ENCODE measurements around the gene RAB7B. TPM values are rescaled to one million over a fixed set of nuclear protein-coding genes. Genes with fewer than 3 reads are reported as not detected.
A peak's percentile ranks its signal among the peaks of the same experiment; 100 is the strongest.

Gene RAB7B
- total RNA-seq, 2 donors from 2014 or later: not detected

DNA sequence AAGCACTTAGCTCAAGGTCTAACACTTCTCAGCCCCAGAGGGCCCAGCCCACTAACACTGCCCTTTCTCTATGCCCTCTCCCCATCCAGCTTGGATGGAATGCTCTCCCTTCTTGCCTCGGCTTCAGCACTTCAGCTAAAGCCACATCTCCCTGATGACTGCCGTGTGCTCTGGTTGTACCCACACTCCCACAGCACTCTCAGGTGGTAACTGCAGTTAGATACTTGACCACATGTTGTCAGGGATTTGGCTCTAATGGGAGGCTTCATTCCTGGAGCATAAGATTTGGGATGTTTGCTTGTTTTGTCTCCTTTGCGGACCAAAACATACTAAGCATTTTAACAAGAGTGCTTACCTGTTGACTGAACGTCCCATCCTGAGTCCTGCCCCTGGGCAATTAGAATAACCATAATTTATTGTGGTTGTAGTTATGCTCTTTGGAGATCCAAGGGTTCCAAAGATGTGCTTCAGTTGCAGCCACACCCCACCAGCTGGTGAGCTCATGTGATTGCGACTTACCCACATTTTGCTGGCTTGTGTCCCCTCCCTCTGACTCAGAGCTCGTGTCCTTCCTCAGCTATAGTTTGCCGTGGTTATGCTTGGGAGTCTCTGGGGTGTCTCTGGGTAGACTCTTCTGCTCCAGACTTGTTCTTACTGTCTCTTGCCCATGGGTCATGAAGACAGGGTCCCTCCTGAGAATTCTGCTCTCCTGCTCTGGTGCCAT, 52.2 kb downstream of the RAB7B start:
- no peaks in the 10 kb centered on the region for H3K36me3 Mint-ChIP-seq
- no peak for DNase-seq (ENCODE audit: low spot score)
- peaks cover 8 to 15% of the 10 kb centered on the region in 2 donors for H3K27me3 Mint-ChIP-seq
- no peak for ATAC-seq
- H3K27ac Mint-ChIP-seq: no peak overlapping the region
- no peak overlapping the region for H3K4me3 Mint-ChIP-seq
- H3K9me3 Mint-ChIP-seq: no peaks in the 10 kb centered on the region
- no peaks in the 10 kb centered on the region for H3K4me1 Mint-ChIP-seq (ENCODE audit: low read depth in 2 of 2)

DNA sequence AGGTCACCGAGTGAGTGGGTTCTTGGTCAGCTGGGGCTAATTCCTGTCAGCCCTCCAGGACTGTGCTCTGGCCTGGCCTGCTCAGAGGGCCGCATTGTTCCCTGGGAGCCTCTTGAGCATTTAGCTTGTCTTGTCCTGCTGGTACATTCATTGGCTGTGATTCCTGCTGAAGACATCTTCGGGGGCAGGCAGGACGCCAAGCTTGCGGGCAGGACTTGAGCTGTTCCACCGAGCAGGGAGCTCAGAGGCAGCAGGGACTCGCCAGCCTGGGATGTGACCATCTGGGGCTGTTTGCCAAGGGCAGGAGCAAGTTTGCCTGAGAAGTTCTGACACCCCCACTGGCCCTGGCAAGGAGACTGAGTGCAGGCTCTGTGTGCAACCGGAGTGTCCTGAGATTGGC, 52.9 kb downstream of the RAB7B start:
- H3K27me3 Mint-ChIP-seq: peaks cover 5 to 15% of the 10 kb centered on the region in 2 donors
- no peaks in the 10 kb centered on the region for H3K9me3 Mint-ChIP-seq
- H3K36me3 Mint-ChIP-seq: no peaks in the 10 kb centered on the region
- H3K4me3 Mint-ChIP-seq: no peak overlapping the region
- no peak for DNase-seq (ENCODE audit: low spot score)
- ATAC-seq: no peak
- no peaks in the 10 kb centered on the region for H3K4me1 Mint-ChIP-seq (ENCODE audit: low read depth in 2 of 2)
- H3K27ac Mint-ChIP-seq: no peak overlapping the region

DNA sequence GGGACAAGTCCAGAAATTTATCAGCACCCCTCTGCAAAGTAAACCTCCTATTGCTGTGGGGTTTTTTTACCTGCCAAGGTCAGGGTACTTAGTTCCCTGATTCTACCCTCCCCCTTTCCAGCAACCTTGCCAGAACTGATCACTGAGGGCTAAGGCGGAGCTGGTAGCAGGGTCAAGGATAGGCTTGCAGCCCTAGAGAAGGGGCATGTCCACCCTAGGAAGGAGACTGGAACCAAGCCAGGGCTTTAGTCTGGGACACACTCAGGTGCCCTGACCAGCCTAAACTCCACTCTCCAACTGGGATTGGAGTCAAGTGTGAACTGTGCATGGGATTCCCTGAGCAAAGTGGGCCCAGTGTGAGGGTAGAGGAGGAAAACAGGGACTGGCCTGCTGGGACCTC, 53.4 kb downstream of the RAB7B start:
- Mint-ChIP-seq H3K27me3 (peaks cover 4 to 12% of the 10 kb centered on the region in 2 donors), H3K27ac (no peak overlapping the region), H3K9me3 (no peaks in the 10 kb centered on the region), H3K4me3 (no peak overlapping the region), H3K4me1 (ENCODE audit: low read depth in 2 of 2) (no peaks in the 10 kb centered on the region), H3K36me3 (no peaks in the 10 kb centered on the region)
- no peak for DNase-seq (ENCODE audit: low spot score)
- ATAC-seq: no peak

DNA sequence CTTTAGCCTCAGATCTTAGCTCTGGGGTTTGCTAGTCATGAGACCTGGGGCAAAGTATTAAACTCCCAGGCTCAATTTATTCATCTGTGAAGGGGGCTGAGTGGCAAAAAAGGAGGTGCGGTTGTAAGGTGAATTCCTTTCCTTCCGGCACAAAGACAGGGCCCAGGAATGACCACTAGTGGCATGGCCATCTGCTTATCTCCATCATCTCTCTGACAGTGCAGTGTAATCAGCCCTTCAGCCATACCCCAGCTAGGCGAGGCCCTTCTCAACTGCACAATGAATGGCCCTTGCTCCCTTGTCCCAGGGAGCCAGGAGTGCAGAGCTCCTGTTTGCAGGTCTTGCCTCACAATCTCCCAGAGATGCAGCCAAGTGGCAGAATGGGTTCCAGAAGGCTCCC, 54.3 kb downstream of the RAB7B start:
- Mint-ChIP-seq H3K27me3 (peaks cover 2 to 14% of the 10 kb centered on the region in 2 donors), H3K27ac (no peak overlapping the region), H3K4me1 (ENCODE audit: low read depth in 2 of 2) (no peaks in the 10 kb centered on the region), H3K36me3 (no peaks in the 10 kb centered on the region), H3K9me3 (no peaks in the 10 kb centered on the region), H3K4me3 (no peak overlapping the region)
- DNase-seq (ENCODE audit: low spot score) (no peak), ATAC-seq (no peak)

DNA sequence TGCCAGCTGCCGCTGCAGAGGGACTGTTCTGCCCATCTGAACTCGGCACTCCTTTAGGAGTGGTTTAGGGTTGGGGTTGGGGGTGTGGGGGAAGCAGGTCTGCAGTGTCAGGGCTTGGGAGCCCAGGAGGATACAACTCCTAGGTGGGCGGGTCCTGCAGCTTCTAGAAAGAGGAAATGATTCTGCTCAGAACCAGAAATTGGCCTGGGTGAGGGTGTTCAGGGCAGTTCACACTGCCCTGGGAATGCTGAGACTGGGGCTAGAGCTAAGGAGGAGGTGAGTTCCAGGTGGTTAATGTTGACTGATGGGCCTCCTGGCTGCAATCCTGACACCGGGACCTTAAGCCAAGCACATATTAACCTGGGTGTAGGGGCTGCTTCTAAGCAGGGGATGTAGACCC, 55.2 kb downstream of the RAB7B start:
- DNase-seq (ENCODE audit: low spot score): no peak
- H3K9me3 Mint-ChIP-seq: no peaks in the 10 kb centered on the region
- H3K27ac Mint-ChIP-seq: no peak overlapping the region
- H3K36me3 Mint-ChIP-seq: no peaks in the 10 kb centered on the region
- no peak overlapping the region for H3K4me3 Mint-ChIP-seq
- H3K27me3 Mint-ChIP-seq: peaks cover 4 to 18% of the 10 kb centered on the region in 2 donors
- H3K4me1 Mint-ChIP-seq (ENCODE audit: low read depth in 2 of 2): no peaks in the 10 kb centered on the region
- ATAC-seq: no peak

DNA sequence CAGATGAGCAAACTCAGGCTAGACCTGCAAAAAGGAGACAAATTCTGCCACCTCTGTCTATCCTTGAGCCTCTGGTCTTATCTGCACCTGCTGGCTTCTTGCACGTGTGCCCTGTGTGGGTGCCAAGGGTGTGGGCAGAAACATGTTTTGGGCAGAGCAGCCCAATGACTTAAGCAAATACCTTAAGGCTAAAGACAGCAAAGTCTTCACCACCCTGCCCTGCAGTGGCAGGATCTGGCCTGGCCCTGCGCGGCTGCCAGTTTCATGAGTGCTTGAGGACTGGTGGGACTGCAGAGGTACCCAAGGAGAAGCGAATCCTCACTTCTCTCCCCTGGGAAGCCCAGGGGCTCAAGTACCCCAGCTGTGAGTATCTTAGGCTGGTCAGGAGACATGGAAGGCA, 56.2 kb downstream of the RAB7B start:
- Mint-ChIP-seq H3K27ac (no peak overlapping the region), H3K36me3 (no peaks in the 10 kb centered on the region), H3K27me3 (peaks cover 11 to 18% of the 10 kb centered on the region in 2 donors), H3K4me1 (ENCODE audit: low read depth in 2 of 2) (no peaks in the 10 kb centered on the region), H3K4me3 (no peak overlapping the region), H3K9me3 (no peaks in the 10 kb centered on the region)
- ATAC-seq: peak in 1 of 2 donors; percentile 7
- DNase-seq (ENCODE audit: low spot score): no peak

DNA sequence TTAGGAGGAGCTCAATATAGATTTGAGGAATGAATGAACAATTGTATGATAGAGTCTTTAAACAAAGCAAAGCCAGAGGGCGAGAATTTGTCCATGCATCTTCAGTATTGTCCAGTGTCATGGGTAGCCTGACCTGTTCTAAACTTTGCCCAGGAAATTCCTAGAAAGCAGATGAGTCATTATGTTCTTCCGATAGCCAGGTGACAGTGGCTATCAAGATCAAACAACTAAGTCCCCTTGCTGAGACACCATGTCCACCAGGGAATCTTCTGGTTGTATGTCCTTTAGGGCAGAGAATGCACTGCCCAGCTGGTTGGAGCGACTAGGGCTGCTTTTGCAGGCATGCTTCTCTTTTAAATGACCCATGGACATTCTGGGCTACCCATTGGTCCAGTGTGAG, 58.1 kb downstream of the RAB7B start:
- peaks cover 15 to 18% of the 10 kb centered on the region in 2 donors for H3K27me3 Mint-ChIP-seq
- no peak for ATAC-seq
- H3K4me1 Mint-ChIP-seq (ENCODE audit: low read depth in 2 of 2): no peaks in the 10 kb centered on the region
- no peak overlapping the region for H3K27ac Mint-ChIP-seq
- H3K9me3 Mint-ChIP-seq: no peaks in the 10 kb centered on the region
- H3K4me3 Mint-ChIP-seq: no peak overlapping the region
- H3K36me3 Mint-ChIP-seq: no peaks in the 10 kb centered on the region
- no peak for DNase-seq (ENCODE audit: low spot score)

DNA sequence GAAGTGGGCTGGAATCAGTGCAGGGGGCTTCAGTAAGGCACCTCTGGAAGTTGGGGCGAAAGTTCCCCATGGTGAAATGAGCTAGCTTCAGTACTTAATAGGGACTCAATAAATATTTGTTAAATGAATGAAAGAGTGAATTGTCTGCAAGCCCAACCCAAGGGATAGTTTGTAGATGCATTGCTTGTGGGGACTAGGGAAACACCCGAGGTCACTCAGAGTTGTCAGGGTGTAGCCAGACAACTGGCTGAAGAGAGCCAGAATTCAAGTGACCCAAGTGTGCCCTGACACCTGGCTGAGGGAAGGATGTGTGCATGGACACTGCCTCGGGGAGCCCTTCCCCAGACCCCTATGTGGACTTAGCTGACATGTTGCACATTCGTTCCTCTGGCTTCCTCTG, 58.7 kb downstream of the RAB7B start:
- H3K27ac Mint-ChIP-seq: no peak overlapping the region
- H3K4me1 Mint-ChIP-seq (ENCODE audit: low read depth in 2 of 2): no peaks in the 10 kb centered on the region
- no peaks in the 10 kb centered on the region for H3K36me3 Mint-ChIP-seq
- H3K4me3 Mint-ChIP-seq: no peak overlapping the region
- DNase-seq (ENCODE audit: low spot score) (no peak), ATAC-seq (no peak)
- no peaks in the 10 kb centered on the region for H3K9me3 Mint-ChIP-seq
- H3K27me3 Mint-ChIP-seq: peaks cover 18 to 21% of the 10 kb centered on the region in 2 donors

DNA sequence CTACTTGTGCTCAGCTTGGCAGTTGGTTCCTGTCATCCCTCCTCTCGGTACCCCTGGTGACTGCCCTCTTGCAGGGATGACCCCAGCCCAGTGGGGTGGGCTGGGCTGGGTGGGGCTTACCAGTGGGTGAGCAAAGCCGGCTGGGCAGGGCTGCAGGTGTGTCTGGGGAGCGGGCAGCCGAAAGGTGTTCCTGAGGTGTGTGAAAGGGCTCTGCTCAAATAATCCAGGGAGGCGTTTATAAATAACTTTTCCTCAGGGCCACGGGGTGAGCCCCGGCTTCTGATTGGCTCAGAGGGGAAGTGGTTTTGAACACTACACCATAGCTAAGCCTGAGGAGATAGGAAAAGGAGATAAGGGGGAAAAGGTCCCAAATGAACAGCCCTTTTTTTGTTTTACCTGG, 60.0 kb downstream of the RAB7B start, which contains the start of gene SLC26A9:
TSS of gene SLC26A9 (minus strand) at position 212 of the 400 bp plus-strand sequence. CDS start 7,636 bp downstream, outside the sequence.
- H3K9me3 Mint-ChIP-seq: no peaks in the 10 kb centered on the region
- H3K36me3 Mint-ChIP-seq: no peaks in the 10 kb centered on the region
- H3K4me1 Mint-ChIP-seq (ENCODE audit: low read depth in 2 of 2): no peaks in the 10 kb centered on the region
- DNase-seq (ENCODE audit: low spot score) (no peak), ATAC-seq (peak in 1 of 2 donors; percentile 34)
- peaks cover 26 to 27% of the 10 kb centered on the region in 2 donors for H3K27me3 Mint-ChIP-seq
- H3K27ac Mint-ChIP-seq: no peak within 1 kb of the TSS
- no peak within 1 kb of the TSS for H3K4me3 Mint-ChIP-seq

DNA sequence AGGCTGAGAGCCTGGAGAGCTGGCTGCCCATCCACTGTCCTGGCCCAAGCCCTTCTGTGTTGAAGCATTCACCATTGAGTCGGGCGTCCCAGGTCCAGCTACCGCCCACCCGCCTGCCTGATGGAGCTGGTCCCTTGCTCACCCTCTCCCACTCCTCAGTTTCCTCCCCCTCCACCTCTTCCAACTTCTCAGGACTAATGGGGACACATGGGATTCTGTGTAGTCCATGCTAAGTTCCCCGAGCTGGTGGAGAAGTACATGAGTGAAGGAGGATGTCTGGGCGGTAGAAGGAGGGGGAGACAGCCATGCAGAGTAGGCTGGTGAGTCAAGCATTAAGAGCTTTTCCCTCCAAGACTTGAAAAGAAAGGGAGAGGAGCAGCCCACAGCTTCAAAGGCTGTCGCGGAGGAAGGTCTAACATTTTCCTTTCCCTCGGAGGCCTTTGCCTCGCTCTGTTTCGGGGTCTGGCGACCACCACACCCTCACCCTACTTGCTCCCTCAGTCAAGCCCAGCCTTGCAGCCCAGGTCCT, 60.5 kb downstream of the RAB7B start:
- Mint-ChIP-seq H3K4me3 (no peak overlapping the region), H3K27me3 (peaks cover 30 to 31% of the 10 kb centered on the region in 2 donors), H3K36me3 (no peaks in the 10 kb centered on the region), H3K9me3 (no peaks in the 10 kb centered on the region), H3K4me1 (ENCODE audit: low read depth in 2 of 2) (no peaks in the 10 kb centered on the region), H3K27ac (no peak overlapping the region)
- no peak for DNase-seq (ENCODE audit: low spot score)
- no peak for ATAC-seq

DNA sequence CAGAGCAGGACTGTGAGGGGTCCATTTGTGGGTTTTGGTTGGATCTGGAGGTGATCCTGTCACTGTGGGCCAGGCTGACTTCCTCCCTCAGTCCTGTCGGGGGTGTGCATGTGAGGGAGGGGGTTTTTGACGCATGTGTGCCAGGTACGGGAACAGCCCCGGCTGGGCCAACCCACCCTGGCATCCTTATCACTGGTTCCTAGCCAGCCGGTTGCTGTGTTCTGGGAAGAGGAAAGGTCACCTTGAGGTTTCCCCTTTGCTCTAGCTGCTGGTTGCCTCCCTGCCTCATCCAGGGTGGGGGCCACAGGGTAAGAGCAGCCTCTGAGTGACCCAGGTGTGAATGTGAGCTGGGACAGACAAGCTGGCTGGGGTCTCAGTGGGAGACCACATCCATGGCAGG, 62.5 kb downstream of the RAB7B start:
- no peak for ATAC-seq
- no peaks in the 10 kb centered on the region for H3K36me3 Mint-ChIP-seq
- DNase-seq (ENCODE audit: low spot score): no peak
- no peaks in the 10 kb centered on the region for H3K4me1 Mint-ChIP-seq (ENCODE audit: low read depth in 2 of 2)
- H3K4me3 Mint-ChIP-seq: no peak overlapping the region
- H3K9me3 Mint-ChIP-seq: no peaks in the 10 kb centered on the region
- peaks cover 28 to 32% of the 10 kb centered on the region in 2 donors for H3K27me3 Mint-ChIP-seq
- H3K27ac Mint-ChIP-seq: no peak overlapping the region

DNA sequence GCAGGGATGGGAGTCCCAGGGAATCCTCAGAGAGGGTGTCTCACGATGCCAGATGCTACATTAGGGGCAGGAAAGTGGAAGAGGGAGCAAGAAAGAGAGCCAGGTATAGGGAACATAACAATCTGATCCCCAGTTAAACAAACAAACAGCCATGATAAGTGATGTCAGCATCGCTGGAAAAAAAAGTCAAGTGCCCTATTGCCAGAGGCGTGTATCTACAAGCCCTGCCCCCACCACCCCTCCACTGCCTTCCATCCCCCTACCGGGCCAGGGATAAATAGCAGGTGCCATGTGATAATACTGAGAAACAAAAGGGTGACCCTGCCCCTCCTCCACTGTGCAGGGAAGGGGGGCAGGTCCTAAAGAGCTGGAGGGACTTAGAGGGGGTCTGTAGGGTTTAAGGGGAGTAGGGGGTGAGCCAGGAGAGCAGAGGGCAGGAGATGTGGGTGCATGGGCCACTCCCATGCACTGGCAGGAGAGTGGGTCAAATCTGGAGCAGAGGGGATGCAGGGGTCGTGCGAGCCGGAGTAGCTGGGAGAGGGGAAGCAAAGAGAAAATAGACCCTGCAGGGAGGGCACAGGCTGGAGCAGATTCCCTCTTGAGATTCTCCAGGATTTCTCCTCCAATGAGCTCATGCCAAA, 63.4 kb downstream of the RAB7B start:
- no peaks in the 10 kb centered on the region for H3K4me1 Mint-ChIP-seq (ENCODE audit: low read depth in 2 of 2)
- peaks cover 28% of the 10 kb centered on the region in 2 donors for H3K27me3 Mint-ChIP-seq
- no peak for DNase-seq (ENCODE audit: low spot score)
- H3K4me3 Mint-ChIP-seq: no peak overlapping the region
- no peak overlapping the region for H3K27ac Mint-ChIP-seq
- H3K9me3 Mint-ChIP-seq: no peaks in the 10 kb centered on the region
- H3K36me3 Mint-ChIP-seq: no peaks in the 10 kb centered on the region
- no peak for ATAC-seq

DNA sequence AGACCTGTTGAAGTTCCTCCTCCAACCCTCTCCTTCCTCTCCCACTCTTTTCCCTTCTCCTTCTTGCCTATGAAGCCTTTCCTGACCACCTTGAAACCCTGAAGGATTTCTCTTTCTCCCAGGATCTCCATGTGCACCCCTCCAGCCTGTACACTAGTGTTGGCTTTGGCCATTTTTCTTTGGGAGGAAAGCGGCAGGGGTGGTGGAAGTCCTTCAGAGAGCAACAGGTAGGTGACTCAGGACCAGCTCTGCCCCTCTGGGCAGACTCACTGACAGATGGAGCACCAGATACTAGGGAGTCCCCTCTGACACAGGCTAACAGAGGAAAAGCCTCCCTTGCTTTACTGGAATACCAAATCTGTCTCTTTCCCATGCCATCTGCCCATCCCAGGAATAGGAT, 64.5 kb downstream of the RAB7B start:
- no peaks in the 10 kb centered on the region for H3K9me3 Mint-ChIP-seq
- no peaks in the 10 kb centered on the region for H3K4me1 Mint-ChIP-seq (ENCODE audit: low read depth in 2 of 2)
- peak overlapping the region in 1 of 2 donors; percentile 8 for H3K27ac Mint-ChIP-seq
- DNase-seq (ENCODE audit: low spot score) (no peak), ATAC-seq (no peak)
- no peak overlapping the region for H3K4me3 Mint-ChIP-seq
- H3K36me3 Mint-ChIP-seq: no peaks in the 10 kb centered on the region
- peaks cover 26 to 29% of the 10 kb centered on the region in 2 donors for H3K27me3 Mint-ChIP-seq

DNA sequence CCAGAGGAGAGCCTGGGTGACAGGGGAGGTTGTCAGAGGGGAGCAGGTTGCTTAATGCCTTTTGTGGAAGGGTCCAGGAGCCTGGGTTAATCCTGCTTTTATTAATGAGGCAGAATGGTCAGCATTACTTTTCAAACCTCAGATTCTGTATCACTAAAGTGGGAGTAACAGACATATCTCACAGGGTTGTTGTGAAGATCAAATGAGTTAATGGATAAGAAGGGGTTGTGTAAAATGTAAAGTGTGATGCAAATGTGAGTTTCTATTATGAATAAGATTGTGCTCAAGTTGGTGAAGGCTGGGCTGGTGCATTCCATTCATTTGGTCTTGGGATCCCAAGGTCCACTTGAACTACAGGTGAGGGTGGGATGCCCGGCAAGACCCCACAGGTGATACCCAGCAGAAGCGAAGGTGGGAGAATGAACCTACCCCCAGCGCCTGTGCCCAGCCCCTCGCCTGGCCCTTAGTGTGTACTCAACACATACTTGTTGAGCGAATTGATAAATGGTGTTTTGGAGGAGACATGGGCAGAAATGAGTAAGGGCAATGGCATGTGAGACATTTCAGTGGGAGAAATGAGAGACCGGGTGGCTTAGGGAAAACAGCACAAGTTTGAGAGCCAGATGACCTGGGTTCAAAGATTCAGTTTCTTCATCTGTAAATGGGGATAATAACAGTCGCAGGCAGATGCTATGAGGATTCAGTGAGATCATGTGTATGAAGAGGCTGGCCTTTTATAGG, 66.2 kb downstream of the RAB7B start:
- ATAC-seq: no peak
- H3K9me3 Mint-ChIP-seq: no peaks in the 10 kb centered on the region
- no peaks in the 10 kb centered on the region for H3K4me1 Mint-ChIP-seq (ENCODE audit: low read depth in 2 of 2)
- H3K36me3 Mint-ChIP-seq: no peaks in the 10 kb centered on the region
- no peak overlapping the region for H3K4me3 Mint-ChIP-seq
- DNase-seq (ENCODE audit: low spot score): no peak
- no peak overlapping the region for H3K27ac Mint-ChIP-seq
- H3K27me3 Mint-ChIP-seq: peaks cover 28 to 43% of the 10 kb centered on the region in 2 donors
